HG02642 (cell line): ENCODE results near the gene ASIC5.
A peak's percentile ranks its signal among the peaks of the same experiment; 100 is the strongest.
"Not testable (repeated sequence)": the region's sequence is repeated elsewhere in the genome, so short reads cannot be mapped to it uniquely, and the experiment has no call there.

ENCODE experiments used
- ATAC-seq: cut with Tn5 transposase; IDR thresholded peaks from one replicate; pipeline ENCODE4 v1.9.1; 2021; ENCODE audit warnings: mild to moderate bottlenecking; ENCODE audit not compliant: unreplicated experiment, poor library complexity

Gene ASIC5

DNA sequence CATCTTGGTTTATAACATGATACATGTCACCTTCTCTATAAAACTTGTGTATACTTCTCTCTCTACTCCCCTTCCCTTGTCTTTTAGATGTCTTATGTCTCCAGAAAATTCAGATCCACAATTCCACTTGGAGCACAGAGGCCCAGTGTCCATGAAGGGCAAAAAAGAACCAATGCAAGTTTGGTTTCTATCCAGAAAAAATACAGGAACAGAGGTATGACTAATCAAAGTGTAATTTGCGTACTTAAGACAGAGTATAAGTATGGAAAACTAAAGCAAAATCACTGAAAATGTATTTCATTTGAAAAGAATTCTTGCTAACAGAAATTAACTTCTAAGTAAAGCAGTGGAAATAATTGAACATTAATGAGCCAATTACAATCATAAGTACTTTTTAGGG is 61.1 kb downstream of the ASIC5 start:
- ATAC-seq, result no peak

- no peak for ATAC-seq
These were observed 63.7 kb downstream of the ASIC5 start for GRCh38 chr4:155802190-155802959.

GRCh38 chr4:155800685-155801343 is 65.3 kb downstream of the ASIC5 start:
- no peak for ATAC-seq

GRCh38 chr4:155799794-155800123 is 66.3 kb downstream of the ASIC5 start:
- no peak for ATAC-seq

DNA sequence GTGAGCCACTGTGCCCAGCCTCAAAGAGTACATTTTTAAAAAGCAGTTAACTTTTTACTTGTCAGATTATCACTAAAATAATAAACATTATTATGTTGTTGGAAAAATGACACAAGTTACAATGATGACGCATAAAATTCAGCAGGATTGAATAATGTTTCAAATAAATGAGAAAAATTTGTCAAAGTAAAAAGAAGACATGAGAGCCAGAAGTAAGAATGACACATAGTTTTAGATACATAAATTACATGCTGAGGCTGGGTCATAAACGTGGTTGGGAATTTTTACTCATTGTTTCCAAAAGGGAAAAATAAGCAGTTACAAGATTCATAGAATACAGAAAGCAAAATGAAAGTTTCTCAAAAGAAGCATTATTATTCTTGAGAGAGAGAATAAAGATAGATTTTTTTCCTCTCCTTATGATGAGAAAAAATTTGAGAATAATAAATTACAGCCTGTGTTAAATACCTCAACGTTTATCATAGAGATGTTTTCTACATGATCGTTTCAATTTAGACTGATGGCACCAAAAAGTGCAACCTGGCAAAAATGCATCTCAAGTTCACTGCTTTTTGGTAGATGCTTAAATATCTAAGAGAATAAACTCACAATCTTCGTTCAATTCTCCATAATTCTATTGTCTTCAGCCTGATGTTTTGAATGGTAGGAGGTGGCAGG is 66.8 kb downstream of the ASIC5 start:
- no peak for ATAC-seq

- not testable (repeated sequence) for ATAC-seq
These were observed 68.5 kb downstream of the ASIC5 start for GRCh38 chr4:155797581-155797980.

DNA sequence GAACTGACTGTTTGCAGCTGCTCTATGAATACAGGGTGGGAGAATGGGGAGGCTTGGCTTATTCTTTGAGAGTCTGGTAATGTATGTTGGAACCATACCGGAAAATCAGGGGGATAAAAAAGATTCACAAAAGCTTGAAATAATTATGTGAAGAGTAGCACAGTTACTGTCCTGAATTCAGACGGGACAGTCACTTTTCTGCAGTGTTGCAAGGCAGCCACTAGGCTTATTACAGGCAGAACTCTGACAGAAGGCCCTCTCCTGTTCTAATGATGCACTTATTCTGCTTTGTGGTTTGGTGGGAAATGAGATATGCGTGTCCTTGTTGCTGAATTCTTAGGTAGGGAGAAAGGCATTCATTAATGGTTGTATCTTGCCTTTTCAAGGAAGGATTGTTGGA is 70.1 kb downstream of the ASIC5 start:
- ATAC-seq, result peak; percentile 93

GRCh38 chr4:155794589-155795236 is 71.4 kb downstream of the ASIC5 start:
- ATAC-seq, result no peak

DNA sequence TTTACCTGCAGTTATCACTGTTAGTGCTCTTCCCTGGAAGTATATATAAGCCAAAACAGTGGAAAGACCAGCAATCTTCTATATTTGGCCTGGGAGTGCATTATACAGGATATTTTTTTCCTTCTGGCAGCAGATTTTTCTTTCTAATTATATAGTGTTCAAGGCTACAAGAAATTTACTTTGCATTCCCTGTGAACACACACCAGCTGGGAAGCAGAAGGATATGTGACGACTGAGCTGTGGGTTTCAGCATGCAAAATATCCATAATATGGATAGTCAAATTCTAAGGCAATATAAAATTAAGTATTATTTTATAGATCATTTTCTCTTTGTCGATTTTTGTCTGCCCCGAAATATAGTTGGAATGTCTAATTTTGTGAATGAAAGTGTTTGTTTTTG is 76.1 kb downstream of the ASIC5 start:
- ATAC-seq, result no peak

GRCh38 chr4:155789391-155789790 is 76.7 kb downstream of the ASIC5 start:
- no peak for ATAC-seq

DNA sequence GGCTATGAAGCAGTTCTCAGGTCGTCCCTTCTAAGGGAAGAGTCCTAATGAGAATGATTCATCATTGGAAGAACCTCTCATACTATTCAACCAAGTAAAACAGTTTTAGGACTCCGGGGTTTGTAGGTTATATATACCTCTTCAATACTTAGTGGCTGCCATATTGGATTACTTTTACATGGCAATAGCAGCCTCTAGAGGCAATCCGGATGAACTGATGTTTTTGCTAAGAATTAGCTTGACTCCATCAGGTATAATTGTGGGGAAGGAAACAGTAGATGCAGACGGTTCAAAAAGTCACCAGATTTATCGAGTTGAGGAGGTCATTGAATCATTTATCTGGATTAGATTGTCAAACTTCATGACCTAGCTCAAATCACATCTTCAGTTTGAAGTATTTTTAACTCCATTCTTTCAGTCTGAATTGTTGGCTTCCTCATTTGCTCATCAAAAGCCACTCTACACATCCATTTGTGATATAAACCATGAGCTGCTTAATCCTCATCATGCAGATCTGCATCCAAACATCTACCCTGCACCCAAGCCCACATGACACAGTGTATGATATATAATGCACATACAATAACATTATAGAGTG is 78.9 kb downstream of the ASIC5 start:
- peak; percentile 97 for ATAC-seq

- ATAC-seq, result no peak
These were observed 80.2 kb downstream of the ASIC5 start for GRCh38 chr4:155785828-155786227.

- no peak for ATAC-seq
These were observed 81.4 kb downstream of the ASIC5 start for GRCh38 chr4:155784637-155785036.

- ATAC-seq, result no peak
These were observed 84.7 kb downstream of the ASIC5 start for GRCh38 chr4:155781249-155781831.

DNA sequence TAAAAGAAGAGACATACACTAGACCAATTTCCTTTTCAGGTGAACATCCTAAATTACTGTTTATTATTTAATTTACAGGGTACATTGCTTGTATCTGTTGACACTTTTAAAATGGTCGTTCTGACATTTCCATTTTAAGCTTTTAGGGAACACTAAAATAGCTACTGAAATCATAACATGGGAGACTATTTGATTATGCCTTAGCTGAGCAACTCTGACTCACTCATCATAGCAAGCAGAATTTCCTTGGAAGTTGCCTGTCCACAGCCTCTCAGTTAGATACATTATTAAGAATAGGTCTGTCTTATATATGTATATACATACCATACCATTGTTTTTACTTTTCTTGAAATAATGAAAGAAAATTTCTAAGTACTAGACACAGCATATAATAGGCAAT is 85.3 kb downstream of the ASIC5 start:
- ATAC-seq, result no peak
